H1 (cell line): ENCODE results near the gene RBP7.

ENCODE experiments used
- EZH2 ChIP-seq: fragments of 200-600 bp; sonication (generic); IDR thresholded peaks from 2 replicates; pipeline ENCODE4 v1.7.1; 2012; ENCODE audit warnings: low read depth, mild to moderate bottlenecking, moderate library complexity, low read length, inconsistent platforms; ENCODE audit not compliant: severe bottlenecking
- JUN ChIP-seq: IDR thresholded peaks from 2 replicates; pipeline ENCODE4 v1.6.1; 2011; ENCODE audit warnings: low read depth, mild to moderate bottlenecking, improper control_type of control experiment, low read length
- SAP30 ChIP-seq: fragments of 300-600 bp; sonication (generic); IDR thresholded peaks from 2 replicates; pipeline ENCODE4 v1.7.1; 2012; ENCODE audit warnings: low read length, moderate library complexity, mild to moderate bottlenecking, inconsistent platforms; ENCODE audit not compliant: insufficient read depth, insufficient replicate concordance
- YY1 ChIP-seq: IDR thresholded peaks from 2 replicates; pipeline ENCODE4 v1.6.1; 2011; ENCODE audit warnings: low read depth, mild to moderate bottlenecking, low read length

- TF ChIP-seq SAP30 (no peak), YY1 (no peak), EZH2 (no peak), JUN (no peak)
Observed at GRCh38 chr1:10063878-10064277, 66.8 kb downstream of the RBP7 start.
